ENCODE data around the gene LAMP5.

- no peak for TF ChIP-seq POLR2A (IDR thresholded peaks at IDR 0.05)
- no peak for TF ChIP-seq CTCF (IDR thresholded peaks at IDR 0.05)
Observed at GRCh38 chr20:9520086-9520485, 5.7 kb downstream of the LAMP5 start.

Measured in prostate gland (tissue), 2 donors.